ENCODE measurements around the gene ARV1.

DNA sequence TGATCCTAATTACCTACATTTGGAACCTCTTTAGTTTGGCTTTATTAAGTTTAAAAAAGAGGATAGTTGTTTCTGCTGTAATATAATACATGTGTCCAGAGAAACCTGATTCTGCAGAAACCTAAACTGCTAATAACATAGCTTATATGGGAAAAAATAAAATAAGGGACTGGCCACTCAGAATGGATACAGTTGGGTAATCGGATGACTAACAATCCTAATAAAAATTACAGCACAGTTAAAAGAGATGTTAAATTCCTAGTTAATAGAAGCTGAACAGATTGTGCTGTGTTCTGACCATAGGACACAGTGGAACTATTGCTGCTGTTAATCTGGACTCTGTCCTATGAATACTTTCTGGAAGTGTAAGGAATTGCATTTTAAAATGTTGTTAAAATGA is 16.0 kb downstream of the ARV1 start:
- TF ChIP-seq, protein P1, sequence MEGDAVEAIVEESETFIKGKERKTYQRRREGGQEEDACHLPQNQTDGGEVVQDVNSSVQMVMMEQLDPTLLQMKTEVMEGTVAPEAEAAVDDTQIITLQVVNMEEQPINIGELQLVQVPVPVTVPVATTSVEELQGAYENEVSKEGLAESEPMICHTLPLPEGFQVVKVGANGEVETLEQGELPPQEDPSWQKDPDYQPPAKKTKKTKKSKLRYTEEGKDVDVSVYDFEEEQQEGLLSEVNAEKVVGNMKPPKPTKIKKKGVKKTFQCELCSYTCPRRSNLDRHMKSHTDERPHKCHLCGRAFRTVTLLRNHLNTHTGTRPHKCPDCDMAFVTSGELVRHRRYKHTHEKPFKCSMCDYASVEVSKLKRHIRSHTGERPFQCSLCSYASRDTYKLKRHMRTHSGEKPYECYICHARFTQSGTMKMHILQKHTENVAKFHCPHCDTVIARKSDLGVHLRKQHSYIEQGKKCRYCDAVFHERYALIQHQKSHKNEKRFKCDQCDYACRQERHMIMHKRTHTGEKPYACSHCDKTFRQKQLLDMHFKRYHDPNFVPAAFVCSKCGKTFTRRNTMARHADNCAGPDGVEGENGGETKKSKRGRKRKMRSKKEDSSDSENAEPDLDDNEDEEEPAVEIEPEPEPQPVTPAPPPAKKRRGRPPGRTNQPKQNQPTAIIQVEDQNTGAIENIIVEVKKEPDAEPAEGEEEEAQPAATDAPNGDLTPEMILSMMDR (IDR thresholded peaks at IDR 0.05) = no peak
- no peak for TF ChIP-seq POLR2A (IDR thresholded peaks at IDR 0.05)
